ENCODE data around the gene FBXL4. TPM values are rescaled to one million over a fixed set of nuclear protein-coding genes. Genes with fewer than 3 reads are reported as not detected.

Gene FBXL4
- polyA plus RNA-seq, 1 donor from 2014 or later: 9.7 TPM

DNA sequence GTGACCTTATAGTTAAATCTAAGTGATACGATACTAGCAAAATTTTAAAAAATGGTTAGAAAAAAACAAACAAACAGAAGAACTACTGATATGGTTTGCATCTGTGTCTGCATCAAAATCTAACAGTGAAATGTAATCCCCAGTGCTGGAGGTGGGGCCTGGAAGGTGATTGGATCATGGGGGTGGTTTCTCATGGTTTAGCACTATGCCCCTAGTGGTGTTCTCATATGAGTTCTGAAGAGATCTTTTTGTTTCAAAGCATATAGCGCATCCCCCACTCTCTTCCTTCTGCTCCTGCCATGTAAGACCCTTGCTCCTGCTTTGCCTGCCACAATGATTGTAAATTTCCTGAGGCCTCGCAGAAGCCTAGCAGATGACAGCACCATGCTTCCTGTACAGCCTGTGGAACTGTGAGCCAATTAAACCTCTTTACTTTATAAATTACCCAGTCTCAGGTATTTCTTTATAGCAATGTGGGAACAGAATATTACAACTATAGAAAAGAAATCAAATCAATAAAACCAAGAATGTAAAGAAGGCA, 5.4 kb downstream of the FBXL4 start:
- Histone ChIP-seq H3K27me3 (ENCODE audit: insufficient read depth, low read depth, low read length) (no peaks in the 10 kb centered on the region), H2AFZ (ENCODE audit: low read depth, low read length) (no peak overlapping the region), H3K9ac (ENCODE audit: low read length) (no peak overlapping the region), H3K36me3 (ENCODE audit: insufficient read depth, low read length) (no peaks in the 10 kb centered on the region), H3F3A (ENCODE audit: insufficient read depth, low read length, poor library complexity, severe bottlenecking) (no peaks in the 10 kb centered on the region), H3K4me2 (ENCODE audit: low read length) (no peak overlapping the region), H3K9me3 (ENCODE audit: low read length) (peaks cover 4% of the 10 kb centered on the region), H3K4me3 (ENCODE audit: low read length) (no peak overlapping the region), H3K79me2 (replicated peaks; ENCODE audit: insufficient read depth, low read length) (peaks cover 27% of the 10 kb centered on the region), H4K20me1 (ENCODE audit: insufficient read depth) (no peaks in the 10 kb centered on the region), H3K9me2 (ENCODE audit: insufficient read depth, low read length) (no peaks in the 10 kb centered on the region), H3K27ac (ENCODE audit: low read length) (no peak overlapping the region)
- TF ChIP-seq EP300 (conservative IDR thresholded peaks at IDR 0.05; ENCODE audit: poor library complexity, severe bottlenecking) (no peak), MXI1 (conservative IDR thresholded peaks at IDR 0.05; ENCODE audit: poor library complexity, severe bottlenecking) (no peak), EZH2 (IDR thresholded peaks at IDR 0.05; ENCODE audit: borderline replicate concordance, insufficient read depth, low read length, poor library complexity, severe bottlenecking) (no peak), RAD21 (conservative IDR thresholded peaks at IDR 0.05) (no peak), SMC3 (conservative IDR thresholded peaks at IDR 0.05; ENCODE audit: poor library complexity) (no peak)
- TF ChIP-seq, protein P1, sequence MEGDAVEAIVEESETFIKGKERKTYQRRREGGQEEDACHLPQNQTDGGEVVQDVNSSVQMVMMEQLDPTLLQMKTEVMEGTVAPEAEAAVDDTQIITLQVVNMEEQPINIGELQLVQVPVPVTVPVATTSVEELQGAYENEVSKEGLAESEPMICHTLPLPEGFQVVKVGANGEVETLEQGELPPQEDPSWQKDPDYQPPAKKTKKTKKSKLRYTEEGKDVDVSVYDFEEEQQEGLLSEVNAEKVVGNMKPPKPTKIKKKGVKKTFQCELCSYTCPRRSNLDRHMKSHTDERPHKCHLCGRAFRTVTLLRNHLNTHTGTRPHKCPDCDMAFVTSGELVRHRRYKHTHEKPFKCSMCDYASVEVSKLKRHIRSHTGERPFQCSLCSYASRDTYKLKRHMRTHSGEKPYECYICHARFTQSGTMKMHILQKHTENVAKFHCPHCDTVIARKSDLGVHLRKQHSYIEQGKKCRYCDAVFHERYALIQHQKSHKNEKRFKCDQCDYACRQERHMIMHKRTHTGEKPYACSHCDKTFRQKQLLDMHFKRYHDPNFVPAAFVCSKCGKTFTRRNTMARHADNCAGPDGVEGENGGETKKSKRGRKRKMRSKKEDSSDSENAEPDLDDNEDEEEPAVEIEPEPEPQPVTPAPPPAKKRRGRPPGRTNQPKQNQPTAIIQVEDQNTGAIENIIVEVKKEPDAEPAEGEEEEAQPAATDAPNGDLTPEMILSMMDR (IDR thresholded peaks at IDR 0.05; ENCODE audit: poor library complexity, severe bottlenecking): no peak

DNA sequence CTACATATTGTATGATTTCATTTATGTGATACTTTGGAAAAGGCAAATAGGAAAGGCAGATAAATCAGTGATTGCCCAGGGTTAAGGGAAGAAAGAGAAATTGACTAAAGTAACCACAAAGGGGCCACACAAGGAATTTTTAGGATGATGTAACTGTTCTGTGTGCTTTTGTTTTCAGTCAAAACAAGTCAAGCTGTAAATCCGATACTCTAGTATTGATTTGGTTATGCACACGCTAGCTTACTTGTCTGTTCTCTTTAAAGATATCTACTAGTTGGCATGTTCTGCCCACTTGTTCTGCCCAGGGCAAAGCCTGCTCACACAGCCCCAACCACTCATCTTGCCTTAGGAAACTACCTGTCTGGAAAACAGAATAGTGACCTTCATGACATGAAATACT, 6.4 kb downstream of the FBXL4 start:
- peaks cover 4% of the 10 kb centered on the region for H3K9me3 ChIP-seq (ENCODE audit: low read length)

More for the DNA sequence above, 6.4 kb downstream of the FBXL4 start:
- no peak overlapping the region for H3K4me3 ChIP-seq (ENCODE audit: low read length)
- no peaks in the 10 kb centered on the region for H3K9me2 ChIP-seq (ENCODE audit: insufficient read depth, low read length)
- H3F3A ChIP-seq (ENCODE audit: insufficient read depth, low read length, poor library complexity, severe bottlenecking): no peaks in the 10 kb centered on the region
- peaks cover 33% of the 10 kb centered on the region for H3K79me2 ChIP-seq (replicated peaks; ENCODE audit: insufficient read depth, low read length)
- no peaks in the 10 kb centered on the region for H3K27me3 ChIP-seq (ENCODE audit: insufficient read depth, low read depth, low read length)
- no peaks in the 10 kb centered on the region for H3K36me3 ChIP-seq (ENCODE audit: insufficient read depth, low read length)
- H2AFZ ChIP-seq (ENCODE audit: low read depth, low read length): no peak overlapping the region
- no peak overlapping the region for H3K4me2 ChIP-seq (ENCODE audit: low read length)
- H4K20me1 ChIP-seq (ENCODE audit: insufficient read depth): no peaks in the 10 kb centered on the region
- H3K9ac ChIP-seq (ENCODE audit: low read length): no peak overlapping the region
- no peak overlapping the region for H3K27ac ChIP-seq (ENCODE audit: low read length)
- TF ChIP-seq SMC3 (conservative IDR thresholded peaks at IDR 0.05; ENCODE audit: poor library complexity) (no peak), POLR2AphosphoS5 (IDR thresholded peaks at IDR 0.05) (no peak), MXI1 (conservative IDR thresholded peaks at IDR 0.05; ENCODE audit: poor library complexity, severe bottlenecking) (no peak), EP300 (conservative IDR thresholded peaks at IDR 0.05; ENCODE audit: poor library complexity, severe bottlenecking) (no peak), RAD21 (conservative IDR thresholded peaks at IDR 0.05) (no peak), EZH2 (IDR thresholded peaks at IDR 0.05; ENCODE audit: borderline replicate concordance, insufficient read depth, low read length, poor library complexity, severe bottlenecking) (no peak), TAF1 (IDR thresholded peaks at IDR 0.05; ENCODE audit: low read depth) (no peak)
- TF ChIP-seq, protein P2, sequence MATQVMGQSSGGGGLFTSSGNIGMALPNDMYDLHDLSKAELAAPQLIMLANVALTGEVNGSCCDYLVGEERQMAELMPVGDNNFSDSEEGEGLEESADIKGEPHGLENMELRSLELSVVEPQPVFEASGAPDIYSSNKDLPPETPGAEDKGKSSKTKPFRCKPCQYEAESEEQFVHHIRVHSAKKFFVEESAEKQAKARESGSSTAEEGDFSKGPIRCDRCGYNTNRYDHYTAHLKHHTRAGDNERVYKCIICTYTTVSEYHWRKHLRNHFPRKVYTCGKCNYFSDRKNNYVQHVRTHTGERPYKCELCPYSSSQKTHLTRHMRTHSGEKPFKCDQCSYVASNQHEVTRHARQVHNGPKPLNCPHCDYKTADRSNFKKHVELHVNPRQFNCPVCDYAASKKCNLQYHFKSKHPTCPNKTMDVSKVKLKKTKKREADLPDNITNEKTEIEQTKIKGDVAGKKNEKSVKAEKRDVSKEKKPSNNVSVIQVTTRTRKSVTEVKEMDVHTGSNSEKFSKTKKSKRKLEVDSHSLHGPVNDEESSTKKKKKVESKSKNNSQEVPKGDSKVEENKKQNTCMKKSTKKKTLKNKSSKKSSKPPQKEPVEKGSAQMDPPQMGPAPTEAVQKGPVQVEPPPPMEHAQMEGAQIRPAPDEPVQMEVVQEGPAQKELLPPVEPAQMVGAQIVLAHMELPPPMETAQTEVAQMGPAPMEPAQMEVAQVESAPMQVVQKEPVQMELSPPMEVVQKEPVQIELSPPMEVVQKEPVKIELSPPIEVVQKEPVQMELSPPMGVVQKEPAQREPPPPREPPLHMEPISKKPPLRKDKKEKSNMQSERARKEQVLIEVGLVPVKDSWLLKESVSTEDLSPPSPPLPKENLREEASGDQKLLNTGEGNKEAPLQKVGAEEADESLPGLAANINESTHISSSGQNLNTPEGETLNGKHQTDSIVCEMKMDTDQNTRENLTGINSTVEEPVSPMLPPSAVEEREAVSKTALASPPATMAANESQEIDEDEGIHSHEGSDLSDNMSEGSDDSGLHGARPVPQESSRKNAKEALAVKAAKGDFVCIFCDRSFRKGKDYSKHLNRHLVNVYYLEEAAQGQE (IDR thresholded peaks at IDR 0.05; ENCODE audit: borderline replicate concordance): no peak
- TF ChIP-seq, protein P1 (IDR thresholded peaks at IDR 0.05; ENCODE audit: poor library complexity, severe bottlenecking): no peak
